ENCODE results near the gene PSMC3.

PSMC3 gene

GRCh38 chr11:47440054-47440476, 13.8 kb upstream of the PSMC3 start:
- POLR2A ChIA-PET, result interaction anchor here (0.7 kb wide), 1 partner anchor 1762 kb away, joined by 7 read pairs; no protein-coding TSS in a partner anchor
- TF ChIP-seq CTCF (IDR thresholded peaks at IDR 0.05; ENCODE audit: control extremely low read depth, extremely low read depth, low read depth, missing control alignments), result no peak
- CTCF ChIA-PET, result interaction anchor here (1.3 to 1.7 kb wide), 2 partner anchors 12 to 14 kb away, joined by 3 to 7 read pairs; no protein-coding TSS in a partner anchor
- DNase-seq (ENCODE audit: extremely low spot score), result no peak

GRCh38 chr11:47438721-47439120, 12.5 kb upstream of the PSMC3 start:
- DNase-seq (ENCODE audit: extremely low spot score), result no peak
- POLR2A ChIA-PET, result no interaction called here
- TF ChIP-seq CTCF (IDR thresholded peaks at IDR 0.05; ENCODE audit: control extremely low read depth, extremely low read depth, low read depth, missing control alignments), result no peak
- CTCF ChIA-PET, result interaction anchor here (1.1 to 1.2 kb wide), 2 partner anchors 15 to 27 kb away, joined by 3 to 4 read pairs; no protein-coding TSS in a partner anchor

DNA sequence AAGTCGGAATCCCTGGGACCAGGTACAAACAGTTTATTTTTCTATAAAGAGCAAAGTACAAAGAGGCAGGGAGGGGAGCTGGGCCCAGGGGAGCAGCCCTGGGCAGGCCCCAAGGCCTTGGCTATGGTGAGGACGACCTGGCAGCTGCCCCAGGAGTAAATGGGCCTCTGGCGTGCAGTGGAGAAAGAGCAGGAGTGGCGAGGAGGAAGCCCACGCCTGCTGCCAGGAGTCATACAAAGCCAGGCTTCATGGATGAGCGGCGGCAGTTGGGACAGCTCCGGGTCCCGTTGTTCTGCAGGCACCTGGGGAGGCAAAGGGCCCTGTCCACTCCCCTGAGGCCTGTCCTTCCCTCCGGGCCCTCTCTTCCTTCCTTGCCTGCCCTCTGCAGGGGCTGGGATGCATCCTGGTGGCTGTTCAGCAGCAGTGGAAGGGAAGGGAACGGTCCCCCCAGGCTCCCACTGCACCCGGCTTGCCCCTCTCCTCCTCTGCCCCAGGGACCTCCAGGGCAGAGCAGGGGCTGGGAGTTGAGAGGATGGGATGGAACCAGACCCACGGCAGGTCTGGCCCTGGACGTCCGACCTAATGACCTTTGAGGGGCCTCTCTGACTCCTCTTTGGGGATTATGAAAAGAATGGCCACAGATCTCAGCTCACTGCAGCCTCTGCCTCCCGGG, 11.6 kb upstream of the PSMC3 start:
- ChIA-PET CTCF (interaction anchor here (0.7 to 1.2 kb wide), 2 partner anchors 11 to 16 kb away, joined by 3 read pairs; partner anchors contain the start of gene PSMC3), POLR2A (no interaction called here)

GRCh38 chr11:47437218-47437745, 11.0 kb upstream of the PSMC3 start:
- POLR2A ChIA-PET, result no interaction called here
- CTCF ChIA-PET, result interaction anchor here (0.7 to 1.2 kb wide), 2 partner anchors 11 to 17 kb away, joined by 3 read pairs; partner anchors contain the start of gene PSMC3
- DNase-seq (ENCODE audit: extremely low spot score), result no peak
- TF ChIP-seq CTCF (IDR thresholded peaks at IDR 0.05; ENCODE audit: control extremely low read depth, extremely low read depth, low read depth, missing control alignments), result no peak

More for the DNA sequence above, 11.6 kb upstream of the PSMC3 start:
- TF ChIP-seq CTCF (IDR thresholded peaks at IDR 0.05; ENCODE audit: control extremely low read depth, extremely low read depth, low read depth, missing control alignments), result no peak
- no peak for DNase-seq (ENCODE audit: extremely low spot score)

- CTCF ChIA-PET, result no interaction called here
- no peak for DNase-seq (ENCODE audit: extremely low spot score)
- TF ChIP-seq CTCF (IDR thresholded peaks at IDR 0.05; ENCODE audit: control extremely low read depth, extremely low read depth, low read depth, missing control alignments), result no peak
- POLR2A ChIA-PET, result no interaction called here
Observed at GRCh38 chr11:47436726-47437125, 10.5 kb upstream of the PSMC3 start.

DNA sequence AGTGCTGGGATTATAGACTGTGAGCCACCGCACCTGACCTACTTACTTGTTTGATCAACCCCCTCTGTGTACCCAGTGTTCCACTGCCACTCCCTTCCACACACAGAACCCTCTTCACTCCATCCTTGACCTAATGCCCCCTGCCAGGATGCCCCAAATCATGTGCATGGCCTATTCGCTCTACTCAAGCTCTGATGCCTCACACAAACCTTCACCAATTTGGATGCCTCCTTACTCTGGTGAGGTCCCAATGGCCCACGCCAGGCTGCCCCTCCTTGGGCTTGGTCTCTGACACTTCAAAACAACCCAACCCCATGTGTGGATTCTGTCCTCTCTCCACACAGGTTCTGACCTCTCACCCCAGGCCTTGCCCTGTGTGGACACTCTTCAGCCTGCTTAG, 9.4 kb upstream of the PSMC3 start:
- CTCF ChIA-PET, result no interaction called here
- DNase-seq (ENCODE audit: extremely low spot score), result no peak
- POLR2A ChIA-PET, result no interaction called here
- TF ChIP-seq CTCF (IDR thresholded peaks at IDR 0.05; ENCODE audit: control extremely low read depth, extremely low read depth, low read depth, missing control alignments), result no peak
